Fibroblast of the aortic adventitia (primary cell): ENCODE measurements around the gene DNAJA2. TPM values are rescaled to one million over a fixed set of nuclear protein-coding genes. Genes with fewer than 3 reads are reported as not detected.

Source experiments
- DNase-seq: peaks from one replicate; pipeline ENCODE4 v3.0.0-alpha.2; 2010; ENCODE audit warnings: low read depth
- H3K4me3 ChIP-seq: 2 replicates; pipeline ENCODE4 v1.5.1; 2011; ENCODE audit warnings: low read depth, mild to moderate bottlenecking, control low read depth, low read length, moderate library complexity
- CTCF ChIP-seq: IDR thresholded peaks from 2 replicates; pipeline ENCODE4 v1.5.1; 2011; ENCODE audit warnings: mild to moderate bottlenecking, low read length, control low read depth, inconsistent platforms; ENCODE audit not compliant: insufficient read depth
- total RNA-seq: library from RNA; depleted of rRNA; stranded (reverse); fragments of >200 nt; gene quantifications from 2 replicates; pipeline ENCODE4 v1.2.3, GENCODE V29; 2012; ENCODE audit warnings: low replicate concordance

The DNAJA2 gene
- total RNA-seq, 1 donor: 66.9 TPM

DNA sequence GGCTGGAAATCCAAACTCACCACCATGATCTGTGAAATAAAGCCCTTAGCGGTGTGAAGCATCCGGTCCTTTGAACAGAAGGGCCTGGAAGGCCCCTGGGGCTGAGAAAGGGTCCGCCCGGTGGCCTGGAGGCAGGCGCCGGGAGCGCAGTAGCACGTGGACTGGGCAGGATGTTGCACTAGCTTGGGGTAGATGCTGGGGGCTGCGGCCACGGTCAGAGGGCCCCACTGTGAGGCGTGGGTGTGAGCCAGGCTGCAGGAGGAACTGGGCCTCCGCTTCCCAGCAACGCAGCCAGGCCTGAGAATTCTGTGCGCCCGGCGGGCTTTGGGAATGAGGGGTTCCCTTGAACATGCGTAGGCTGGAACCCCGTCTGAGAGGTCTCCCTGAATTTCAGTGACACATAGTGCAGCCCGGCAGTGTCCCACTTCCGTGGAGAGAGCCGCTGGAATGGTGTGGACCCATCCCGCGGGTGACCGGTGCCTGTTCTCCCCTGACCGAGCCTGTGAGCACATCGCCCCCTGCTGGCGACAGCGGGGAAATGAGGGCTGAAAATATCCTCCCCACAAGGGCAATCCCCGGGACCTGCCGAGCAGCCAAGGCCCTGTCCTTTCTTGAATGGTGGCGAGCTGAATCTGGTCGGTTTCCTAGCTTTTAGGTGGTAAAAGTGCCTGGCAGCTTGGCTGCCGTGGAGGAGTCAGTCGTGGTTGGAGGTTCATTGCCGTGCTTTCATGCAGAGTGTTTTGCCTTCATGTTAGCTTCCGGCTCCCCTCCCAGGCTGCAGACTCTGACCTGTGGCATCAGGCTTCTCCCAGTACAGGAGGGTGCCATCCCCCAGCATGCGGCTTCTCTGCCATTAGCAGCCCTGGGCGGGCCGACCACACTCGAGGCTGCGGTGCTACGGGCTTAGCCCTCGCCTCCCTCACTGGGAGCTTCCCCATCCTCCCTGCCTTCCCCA, 43.8 kb downstream of the DNAJA2 start:
- DNase-seq: peak; percentile 57
- peak; percentile 86 for TF ChIP-seq CTCF
- H3K4me3 ChIP-seq: no peak overlapping the region

DNA sequence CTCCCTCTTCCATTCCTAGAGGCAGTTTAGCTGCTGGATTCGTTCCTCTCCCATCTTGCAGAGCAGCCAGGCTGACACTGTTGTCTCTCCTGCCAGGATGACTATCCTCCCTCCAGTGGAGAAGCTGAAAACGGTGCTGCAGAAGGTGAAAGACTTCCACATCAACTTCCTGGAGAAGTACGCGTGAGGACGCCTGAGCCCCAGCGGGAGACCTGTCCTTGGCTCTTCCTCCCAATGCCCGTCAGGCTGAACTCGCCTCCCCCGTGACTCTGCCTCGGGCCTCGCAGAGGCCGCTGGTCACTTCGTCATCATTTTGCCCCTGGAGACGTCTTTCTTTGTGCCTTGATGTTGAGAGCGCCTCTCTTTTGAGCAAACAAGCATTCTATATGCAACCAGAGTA, 44.7 kb downstream of the DNAJA2 start:
- no peak for TF ChIP-seq CTCF
- H3K4me3 ChIP-seq: no peak overlapping the region
- no peak for DNase-seq

- TF ChIP-seq CTCF: no peak
- no peak for DNase-seq
- H3K4me3 ChIP-seq: no peak overlapping the region
These were observed 46.2 kb downstream of the DNAJA2 start for GRCh38 chr16:46927273-46927672.

DNA sequence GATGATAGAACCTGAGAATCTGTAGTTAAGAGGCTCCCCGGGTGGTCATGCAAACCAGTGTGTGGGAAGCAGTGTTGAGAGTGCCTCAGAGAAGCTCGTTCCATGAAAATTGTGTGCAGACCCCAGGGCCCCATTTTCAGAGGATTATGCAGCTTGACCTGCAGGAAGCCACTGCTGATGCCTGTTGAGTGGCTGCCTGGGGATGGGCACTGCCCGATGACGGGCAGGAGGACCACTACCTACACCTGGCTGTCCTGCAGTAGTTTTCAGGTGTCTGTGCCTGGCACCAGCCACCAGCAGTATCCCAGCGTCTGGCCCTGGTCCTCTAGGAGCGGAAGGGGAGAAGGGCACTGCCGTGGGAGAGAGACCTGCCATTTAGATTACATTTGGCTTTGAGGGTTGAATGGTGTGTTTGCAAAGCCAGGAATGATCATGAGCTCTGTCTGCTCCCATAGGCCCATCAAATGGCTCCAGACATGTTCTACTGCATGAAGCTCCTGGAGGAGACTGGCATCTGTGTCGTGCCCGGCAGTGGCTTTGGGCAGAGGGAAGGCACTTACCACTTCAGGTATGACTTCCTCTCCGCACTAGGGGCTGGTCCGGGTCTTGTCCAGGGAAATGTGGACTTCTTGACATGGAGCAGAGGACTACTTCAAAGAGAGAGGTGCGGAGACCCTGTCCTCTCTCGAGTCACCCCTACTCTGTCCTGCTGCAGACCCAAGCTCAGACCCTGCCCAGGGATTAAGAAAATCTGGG, 46.8 kb downstream of the DNAJA2 start:
- DNase-seq: no peak
- TF ChIP-seq CTCF: no peak
- no peak overlapping the region for H3K4me3 ChIP-seq

- H3K4me3 ChIP-seq: no peak overlapping the region
- no peak for DNase-seq
- TF ChIP-seq CTCF: no peak
These were observed 49.1 kb downstream of the DNAJA2 start for GRCh38 chr16:46924402-46924801.

- DNase-seq: peak; percentile 14
These were observed 49.8 kb downstream of the DNAJA2 start for GRCh38 chr16:46923513-46924295.

More at GRCh38 chr16:46923513-46924295, 49.8 kb downstream of the DNAJA2 start:
- no peak overlapping the region for H3K4me3 ChIP-seq
- TF ChIP-seq CTCF: no peak
